Spleen (tissue), 11 donors: ENCODE measurements around the gene PRKCE. TPM values are rescaled to one million over a fixed set of nuclear protein-coding genes. Genes with fewer than 3 reads are reported as not detected.
"Not testable (repeated sequence)": the region's sequence is repeated elsewhere in the genome, so short reads cannot be mapped to it uniquely, and the experiment has no call there.

Source experiments
- DNase-seq: peaks from one replicate; pipeline ENCODE4 v3.0.0-alpha.2; 2020
- H3K27ac ChIP-seq, 8 donors: fragments of 200-600 bp; sonication (generic) in 7 of 8; 1 replicate in 4 of 8; 2 replicates in 4 of 8; pipeline versions ENCODE4 v1.5.0 to v1.8.0; 2016 to 2021; ENCODE audit warnings: inconsistent platforms in 4 of 8, mild to moderate bottlenecking in 4 of 8, moderate library complexity in 1 of 8
- H3K27me3 ChIP-seq, 7 donors: fragments of 200-600 bp; sonication (generic) in 6 of 7; replicated peaks in 1 of 7; 1 replicate in 4 of 7; 2 replicates in 3 of 7; pipeline versions ENCODE4 v1.5.0 to v1.8.0; 2016 to 2021; ENCODE audit warnings: inconsistent platforms in 3 of 7, mild to moderate bottlenecking in 1 of 7
- H3K36me3 ChIP-seq, 6 donors: fragments of 200-600 bp; sonication (generic) in 5 of 6; 1 replicate in 4 of 6; 2 replicates in 2 of 6; pipeline versions ENCODE4 v1.5.0 to v1.8.0; 2016 to 2021; ENCODE audit warnings: inconsistent platforms in 2 of 6
- H3K4me1 ChIP-seq, 6 donors: fragments of 200-600 bp; sonication (generic) in 5 of 6; 1 replicate in 3 of 6; 2 replicates in 3 of 6; pipeline versions ENCODE4 v1.5.0 to v1.8.0; 2016 to 2021; ENCODE audit warnings: inconsistent platforms in 3 of 6
- H3K4me3 ChIP-seq, 8 donors: fragments of 200-600 bp; sonication (generic) in 7 of 8; 1 replicate in 4 of 8; 2 replicates in 4 of 8; pipeline versions ENCODE4 v1.5.0 to v1.8.0; 2016 to 2021; ENCODE audit warnings: inconsistent platforms in 4 of 8, mild to moderate bottlenecking in 4 of 8, moderate library complexity in 2 of 8
- H3K9me3 ChIP-seq, 8 donors: fragments of 200-600 bp; sonication (generic) in 7 of 8; 1 replicate in 4 of 8; 2 replicates in 4 of 8; pipeline versions ENCODE4 v1.5.0 to v1.8.0; 2016 to 2021; ENCODE audit warnings: inconsistent platforms in 4 of 8
- POLR2A ChIP-seq, 3 donors: fragments of 450-650 bp; IDR thresholded peaks; one replicate each; pipeline ENCODE4 v1.5.1; 2017; ENCODE audit warnings: antibody characterized with exemption in 3 of 3, mild to moderate bottlenecking in 1 of 3
- POLR2AphosphoS5 ChIP-seq, 3 donors: sonication (generic); formaldehyde crosslinking; IDR thresholded peaks; one replicate each; pipeline ENCODE4 v1.5.1; 2017; ENCODE audit warnings: antibody characterized with exemption in 3 of 3
- WGBS, 5 donors: extraction: QIAGEN DNeasy Blood & Tissue Kit in 3 of 5; methylation state at CpG; one replicate each; pipeline versions ENCODE4 v1.1.5 to v1.1.7; 2013 to 2018; 5-methylcytosine and 5-hydroxymethylcytosine counted together
- intact Hi-C: fragments of 100-400 bp; cut with DNase I; formaldehyde crosslinking; loops from one replicate; pipeline ENCODE4 v1.15.0; 2023; ENCODE audit warnings: low total_unique reads
- polyA plus RNA-seq, 3 donors: library from polyadenylated mRNA; stranded (reverse); fragments of 200-250 nt; gene quantifications; one replicate each; pipeline ENCODE4 v1.2.1, GENCODE V29; 2013
- total RNA-seq, 7 donors: library from RNA; depleted of rRNA in 3 of 7; stranded (reverse); fragments of >200 nt in 3 of 7; fragmentation: NEBNext Ultra II Directional in 4 of 7; extraction: Animal tissue kit (Norgen Biotek cat#: 25700) in 4 of 7; gene quantifications; one replicate each; pipeline versions ENCODE4 v1.1.0 to v1.2.1, GENCODE V29; 2016 to 2021
- TF ChIP-seq, protein P1 (sequence below), 11 experiments: fragments of 200-600 bp in 7 of 11; fragments of 450-650 bp in 4 of 11; sonication (generic) in 4 of 11; IDR thresholded peaks in 8 of 11; conservative IDR thresholded peaks in 3 of 11; 1 replicate in 7 of 11; 2 replicates in 4 of 11; pipeline versions ENCODE4 v1.4.0 to v1.8.0; 2016 to 2021; ENCODE audit warnings: antibody characterized with exemption in 11 of 11, inconsistent platforms in 4 of 11, mild to moderate bottlenecking in 1 of 11
- donor health status: healthy with polysubstance abuse.
- donor health status: DM: no; HTN: no; CAD: no; lungs with moderate emphysema.
- donor health status: DM: no; HTN: no; CAD: no.
- donor health status: Bipolar disorder and iron deficiency.
- donor health status: healthy.
- donor health status: DM: no; HTN: no; CAD: no.
- donor health status: DM: yes; HTN: yes; CAD: no.

PRKCE gene
- total and polyA plus RNA-seq, 10 donors: 2.5 to 43.6 (median 18.8) TPM

- intact Hi-C loops: no loop called here
- H3K27ac ChIP-seq: no peak overlapping the region
- 55 to 71% (median 56%) methylated on average over 9 of the region's 9 CpGs for WGBS, 5 donors
- no peaks in the 10 kb centered on the region for H3K36me3 ChIP-seq
- no peak for TF ChIP-seq POLR2AphosphoS5 (IDR thresholded peaks at IDR 0.05)
- TF ChIP-seq, protein P1, sequence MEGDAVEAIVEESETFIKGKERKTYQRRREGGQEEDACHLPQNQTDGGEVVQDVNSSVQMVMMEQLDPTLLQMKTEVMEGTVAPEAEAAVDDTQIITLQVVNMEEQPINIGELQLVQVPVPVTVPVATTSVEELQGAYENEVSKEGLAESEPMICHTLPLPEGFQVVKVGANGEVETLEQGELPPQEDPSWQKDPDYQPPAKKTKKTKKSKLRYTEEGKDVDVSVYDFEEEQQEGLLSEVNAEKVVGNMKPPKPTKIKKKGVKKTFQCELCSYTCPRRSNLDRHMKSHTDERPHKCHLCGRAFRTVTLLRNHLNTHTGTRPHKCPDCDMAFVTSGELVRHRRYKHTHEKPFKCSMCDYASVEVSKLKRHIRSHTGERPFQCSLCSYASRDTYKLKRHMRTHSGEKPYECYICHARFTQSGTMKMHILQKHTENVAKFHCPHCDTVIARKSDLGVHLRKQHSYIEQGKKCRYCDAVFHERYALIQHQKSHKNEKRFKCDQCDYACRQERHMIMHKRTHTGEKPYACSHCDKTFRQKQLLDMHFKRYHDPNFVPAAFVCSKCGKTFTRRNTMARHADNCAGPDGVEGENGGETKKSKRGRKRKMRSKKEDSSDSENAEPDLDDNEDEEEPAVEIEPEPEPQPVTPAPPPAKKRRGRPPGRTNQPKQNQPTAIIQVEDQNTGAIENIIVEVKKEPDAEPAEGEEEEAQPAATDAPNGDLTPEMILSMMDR (IDR thresholded peaks at IDR 0.05 in 8 of 11, conservative IDR thresholded peaks at IDR 0.05 in 3 of 11): no peak
- TF ChIP-seq POLR2A (IDR thresholded peaks at IDR 0.05): no peak
- H3K27me3 ChIP-seq: no peaks in the 10 kb centered on the region
- H3K9me3 ChIP-seq: no peaks in the 10 kb centered on the region
- no peak for DNase-seq
- no peak overlapping the region for H3K4me3 ChIP-seq
- peaks cover 10 to 58% (median 27%) of the 10 kb centered on the region in 6 donors for H3K4me1 ChIP-seq
These were observed 205.2 kb downstream of the PRKCE start for GRCh38 chr2:45856391-45857274.

DNA sequence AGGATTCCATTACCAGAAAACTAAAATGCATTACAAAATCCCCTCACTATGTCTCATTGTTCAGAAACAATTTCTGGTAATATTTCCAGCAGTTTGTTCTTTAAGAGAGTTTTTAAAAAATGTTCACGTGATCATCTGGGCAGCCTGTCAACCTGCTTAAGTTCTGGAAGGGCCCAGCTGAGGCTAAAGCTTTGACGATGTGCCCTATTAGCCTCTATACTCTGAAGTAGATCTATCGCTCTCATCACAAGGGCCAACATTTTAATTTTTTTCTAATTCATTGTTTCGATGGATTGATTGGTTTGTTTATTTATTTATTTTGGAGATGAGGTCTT lies 205.8 kb downstream of the PRKCE start:
- Histone ChIP-seq H3K36me3 (no peaks in the 10 kb centered on the region), H3K4me3 (no peak overlapping the region), H3K27ac (no peak overlapping the region), H3K27me3 (no peaks in the 10 kb centered on the region), H3K4me1 (peaks cover 10 to 59% (median 27%) of the 10 kb centered on the region in 6 donors), H3K9me3 (no peaks in the 10 kb centered on the region)
- WGBS, 5 donors: 81 to 95% (median 89%) methylated on average over 4 of the region's 4 CpGs
- intact Hi-C loops: no loop called here
- no peak for DNase-seq
- TF ChIP-seq, protein P1 (IDR thresholded peaks at IDR 0.05 in 8 of 11, conservative IDR thresholded peaks at IDR 0.05 in 3 of 11): no peak
- TF ChIP-seq POLR2AphosphoS5 (IDR thresholded peaks at IDR 0.05) (no peak), POLR2A (IDR thresholded peaks at IDR 0.05) (no peak)

DNA sequence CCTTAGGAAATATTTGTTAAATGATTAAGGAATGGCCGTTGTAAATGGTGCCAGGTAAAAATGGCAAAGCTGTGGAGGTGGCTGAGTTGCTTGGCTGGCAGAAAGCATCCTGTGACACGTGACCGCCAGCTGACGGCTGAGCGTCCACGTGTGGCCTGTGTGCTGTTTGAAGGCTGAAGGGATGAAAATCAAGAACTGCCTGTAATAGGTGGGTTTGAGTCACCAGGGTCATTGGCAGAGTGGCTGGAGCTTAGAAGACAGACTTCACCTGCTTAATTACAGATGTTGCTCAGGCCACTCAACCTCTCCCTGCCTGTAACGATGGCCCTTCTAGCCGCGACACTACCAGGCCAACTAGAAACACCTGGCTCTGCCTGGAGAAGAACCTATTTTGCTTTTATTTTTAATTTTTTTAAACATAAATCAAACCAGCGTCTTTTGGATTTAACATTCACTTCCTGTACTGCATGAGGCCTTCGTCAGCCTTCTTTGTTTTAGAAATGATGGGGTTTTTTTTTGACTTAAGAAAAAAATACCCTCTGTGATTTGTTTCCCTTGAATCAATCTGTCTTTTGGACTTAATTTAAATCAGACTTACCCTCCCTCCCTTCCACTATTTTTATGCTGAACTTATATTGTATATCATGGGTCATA lies 206.5 kb downstream of the PRKCE start:
- H3K9me3 ChIP-seq: no peaks in the 10 kb centered on the region
- no peak overlapping the region for H3K4me3 ChIP-seq
- intact Hi-C loops: no loop called here
- TF ChIP-seq, protein P1 (IDR thresholded peaks at IDR 0.05 in 8 of 11, conservative IDR thresholded peaks at IDR 0.05 in 3 of 11): no peak
- H3K36me3 ChIP-seq: no peaks in the 10 kb centered on the region
- H3K4me1 ChIP-seq: peaks cover 10 to 59% (median 26%) of the 10 kb centered on the region in 6 donors
- H3K27me3 ChIP-seq: no peaks in the 10 kb centered on the region
- 51 to 66% (median 56%) methylated on average over 11 of the region's 11 CpGs for WGBS, 5 donors
- no peak overlapping the region for H3K27ac ChIP-seq
- DNase-seq: no peak

- H3K4me1 ChIP-seq: peaks cover 10 to 63% (median 26%) of the 10 kb centered on the region in 6 donors
- WGBS, 5 donors: 71 to 94% (median 82%) methylated on average over 5 of the region's 5 CpGs
- H3K36me3 ChIP-seq, H3K9me3 ChIP-seq, H3K27me3 ChIP-seq, intact Hi-C loops, DNase-seq, H3K27ac ChIP-seq, H3K4me3 ChIP-seq: not testable (repeated sequence)
These were observed 207.4 kb downstream of the PRKCE start for GRCh38 chr2:45858872-45859271.
